Mesenchymal stem cell (in vitro differentiated cells and primary cell): Measurements from ENCODE around the gene GRK3.

ENCODE experiments used
- DNase-seq: peaks from one replicate; pipeline ENCODE4 v3.0.0-alpha.2; 2013
- H2AFZ ChIP-seq: one replicate; pipeline ENCODE4 v1.6.1; 2013; ENCODE audit warnings: low read depth, mild to moderate bottlenecking, control low read depth, inconsistent platforms, low read length, moderate library complexity
- H2AK5ac ChIP-seq: 2 replicates; pipeline ENCODE4 v1.6.1; 2013; ENCODE audit warnings: low read length, moderate library complexity, mild to moderate bottlenecking, inconsistent platforms; ENCODE audit not compliant: severe bottlenecking
- H2BK120ac ChIP-seq: one replicate; pipeline ENCODE4 v1.6.1; 2013; ENCODE audit warnings: low read depth, mild to moderate bottlenecking, inconsistent platforms, low read length, moderate library complexity
- H2BK12ac ChIP-seq, 2 experiments: one replicate each; pipeline ENCODE4 v1.6.1; 2013; ENCODE audit warnings: inconsistent platforms in 2 of 2, low read length in 2 of 2, mild to moderate bottlenecking in 2 of 2, moderate library complexity in 2 of 2, control low read depth in 1 of 2
- H2BK15ac ChIP-seq: one replicate; pipeline ENCODE4 v1.6.1; 2013; ENCODE audit warnings: mild to moderate bottlenecking, low read depth, inconsistent platforms; ENCODE audit not compliant: poor library complexity, severe bottlenecking
- H2BK5ac ChIP-seq: 2 replicates; pipeline ENCODE4 v1.6.1; 2013; ENCODE audit warnings: low read depth, mild to moderate bottlenecking, low read length, control low read depth, inconsistent platforms; ENCODE audit not compliant: poor library complexity, severe bottlenecking
- H3K14ac ChIP-seq, 2 experiments: one replicate each; pipeline ENCODE4 v1.6.1; 2013; ENCODE audit warnings: inconsistent platforms in 2 of 2, low read length in 2 of 2, control low read depth in 1 of 2, mild to moderate bottlenecking in 1 of 2, moderate library complexity in 1 of 2
- H3K18ac ChIP-seq, 2 experiments: one replicate each; pipeline ENCODE4 v1.6.1; 2013; ENCODE audit warnings: inconsistent platforms in 2 of 2, low read length in 2 of 2, control low read depth in 1 of 2, low read depth in 1 of 2, mild to moderate bottlenecking in 1 of 2
- H3K23ac ChIP-seq, 2 experiments: one replicate each; pipeline ENCODE4 v1.6.1; 2013; ENCODE audit warnings: inconsistent platforms in 2 of 2, low read length in 2 of 2, mild to moderate bottlenecking in 2 of 2, moderate library complexity in 2 of 2, control low read depth in 1 of 2
- H3K27ac ChIP-seq: 2 replicates; pipeline ENCODE4 v1.5.1; 2013; ENCODE audit warnings: mild to moderate bottlenecking, moderate library complexity, low read length, control low read depth, inconsistent platforms; ENCODE audit not compliant: poor library complexity, severe bottlenecking
- H3K27me3 ChIP-seq, 2 experiments: 2 replicates each; pipeline versions ENCODE4 v1.6.1 to v1.7.0; 2013; ENCODE audit warnings: low read length in 2 of 2, mild to moderate bottlenecking in 2 of 2, moderate library complexity in 2 of 2, control low read depth in 1 of 2, inconsistent platforms in 1 of 2; ENCODE audit not compliant: control insufficient read depth in 1 of 2, insufficient read depth in 1 of 2
- H3K36me3 ChIP-seq, 2 experiments: 2 replicates each; pipeline versions ENCODE4 v1.6.1 to v1.7.0; 2013; ENCODE audit warnings: low read length in 2 of 2, control low read depth in 1 of 2, inconsistent platforms in 1 of 2, low read depth in 1 of 2, mild to moderate bottlenecking in 1 of 2; ENCODE audit not compliant: insufficient read depth in 2 of 2, control insufficient read depth in 1 of 2
- H3K4ac ChIP-seq, 2 experiments: one replicate each; pipeline ENCODE4 v1.6.1; 2013; ENCODE audit warnings: inconsistent platforms in 2 of 2, low read length in 2 of 2, mild to moderate bottlenecking in 2 of 2, moderate library complexity in 2 of 2, control low read depth in 1 of 2, low read depth in 1 of 2
- H3K4me1 ChIP-seq: 2 replicates; pipeline ENCODE4 v1.6.1; 2013; ENCODE audit warnings: low read depth, low read length, control low read depth; ENCODE audit not compliant: control insufficient read depth, insufficient read depth
- H3K4me2 ChIP-seq: 2 replicates; pipeline ENCODE4 v1.6.1; 2013; ENCODE audit warnings: low read length, mild to moderate bottlenecking, inconsistent platforms; ENCODE audit not compliant: poor library complexity, severe bottlenecking
- H3K4me3 ChIP-seq, 2 experiments: 2 replicates each; pipeline versions ENCODE4 v1.5.1 to v1.7.0; 2013; ENCODE audit warnings: low read length in 2 of 2, mild to moderate bottlenecking in 2 of 2, control low read depth in 1 of 2, low read depth in 1 of 2; ENCODE audit not compliant: insufficient read depth in 1 of 2
- H3K79me1 ChIP-seq: replicated peaks from 2 replicates; pipeline ENCODE4 v1.6.1; 2013; ENCODE audit warnings: mild to moderate bottlenecking, control low read depth, low read length, inconsistent platforms; ENCODE audit not compliant: poor library complexity, severe bottlenecking
- H3K9ac ChIP-seq: 2 replicates; pipeline ENCODE4 v1.7.0; 2013; ENCODE audit warnings: mild to moderate bottlenecking, low read length, moderate library complexity
- H3K9me3 ChIP-seq: 2 replicates; pipeline ENCODE4 v1.7.0; 2013; ENCODE audit warnings: mild to moderate bottlenecking, low read length; ENCODE audit not compliant: control insufficient read depth
- H4K8ac ChIP-seq: one replicate; pipeline ENCODE4 v1.6.1; 2013; ENCODE audit warnings: inconsistent platforms, mild to moderate bottlenecking, low read length, moderate library complexity
- H4K91ac ChIP-seq: one replicate; pipeline ENCODE4 v1.6.1; 2013; ENCODE audit warnings: mild to moderate bottlenecking, low read length, inconsistent platforms
- WGBS: methylation state at CpG from one replicate; pipeline ENCODE4 v1.1.7; 2013; ENCODE audit warnings: mixed read lengths; 5-methylcytosine and 5-hydroxymethylcytosine counted together

GRK3 gene

GRCh38 chr22:25751174-25751581 is 186.7 kb downstream of the GRK3 start:
- Histone ChIP-seq H4K91ac (no peak overlapping the region), H3K27me3 (peaks cover 0 to 6% of the 10 kb centered on the region in 2 experiments), H3K9ac (no peak overlapping the region), H3K27ac (no peak overlapping the region), H3K14ac (peak overlapping the region in 1 of 2 experiments; percentile 23), H2BK12ac (no peak overlapping the region), H2AK5ac (no peak overlapping the region), H3K36me3 (no peaks in the 10 kb centered on the region), H3K4me3 (no peak overlapping the region), H2BK15ac (no peak overlapping the region), H3K4me2 (no peak overlapping the region), H2BK120ac (no peak overlapping the region), H3K79me1 (no peaks in the 10 kb centered on the region), H3K9me3 (no peaks in the 10 kb centered on the region), H3K4ac (peak overlapping the region in 1 of 2 experiments; percentile 35), H4K8ac (peak overlapping the region; percentile 67), H3K23ac (no peak overlapping the region), H3K4me1 (peaks cover 6% of the 10 kb centered on the region), H2AFZ (no peak overlapping the region), H2BK5ac (no peak overlapping the region), H3K18ac (no peak overlapping the region)
- 81% methylated on average over 4 of the region's 4 CpGs for WGBS
- DNase-seq, result no peak

- H4K91ac ChIP-seq, result peak overlapping the region; percentile 35
- H2AFZ ChIP-seq, result no peak overlapping the region
- H3K4me3 ChIP-seq, result no peak overlapping the region
- H3K4me2 ChIP-seq, result no peak overlapping the region
- H2BK5ac ChIP-seq, result no peak overlapping the region
- no peak overlapping the region for H2AK5ac ChIP-seq
- no peak for DNase-seq
- no peak overlapping the region for H3K23ac ChIP-seq
- no peaks in the 10 kb centered on the region for H3K9me3 ChIP-seq
- peaks cover 0 to 6% of the 10 kb centered on the region in 2 experiments for H3K27me3 ChIP-seq
- H3K27ac ChIP-seq, result no peak overlapping the region
- H2BK15ac ChIP-seq, result no peak overlapping the region
- H3K36me3 ChIP-seq, result no peaks in the 10 kb centered on the region
- no peak overlapping the region for H2BK12ac ChIP-seq
- H4K8ac ChIP-seq, result no peak overlapping the region
- no peak overlapping the region for H2BK120ac ChIP-seq
- H3K14ac ChIP-seq, result no peak overlapping the region
- no peak overlapping the region for H3K18ac ChIP-seq
- 94% methylated on average over 47 of the region's 48 CpGs for WGBS
- H3K4ac ChIP-seq, result no peak overlapping the region
- H3K79me1 ChIP-seq, result no peaks in the 10 kb centered on the region
- H3K9ac ChIP-seq, result no peak overlapping the region
- H3K4me1 ChIP-seq, result peaks cover 3% of the 10 kb centered on the region
Observed at GRCh38 chr22:25752615-25753214, 188.2 kb downstream of the GRK3 start.

GRCh38 chr22:25753252-25753651 is 188.8 kb downstream of the GRK3 start:
- Histone ChIP-seq H3K4me3 (no peak overlapping the region), H2BK120ac (no peak overlapping the region), H3K27ac (no peak overlapping the region), H3K27me3 (peaks cover 0 to 6% of the 10 kb centered on the region in 2 experiments), H3K9ac (no peak overlapping the region), H2AFZ (no peak overlapping the region), H3K14ac (no peak overlapping the region), H3K9me3 (no peaks in the 10 kb centered on the region), H2BK5ac (no peak overlapping the region), H3K79me1 (no peaks in the 10 kb centered on the region), H3K4me2 (no peak overlapping the region), H3K4ac (no peak overlapping the region), H4K8ac (no peak overlapping the region), H3K23ac (no peak overlapping the region), H3K36me3 (no peaks in the 10 kb centered on the region), H2BK15ac (no peak overlapping the region), H3K18ac (no peak overlapping the region), H4K91ac (no peak overlapping the region), H3K4me1 (peaks cover 3% of the 10 kb centered on the region), H2AK5ac (no peak overlapping the region), H2BK12ac (no peak overlapping the region)
- no peak for DNase-seq
- 93% methylated on average over 14 of the region's 14 CpGs for WGBS

DNA sequence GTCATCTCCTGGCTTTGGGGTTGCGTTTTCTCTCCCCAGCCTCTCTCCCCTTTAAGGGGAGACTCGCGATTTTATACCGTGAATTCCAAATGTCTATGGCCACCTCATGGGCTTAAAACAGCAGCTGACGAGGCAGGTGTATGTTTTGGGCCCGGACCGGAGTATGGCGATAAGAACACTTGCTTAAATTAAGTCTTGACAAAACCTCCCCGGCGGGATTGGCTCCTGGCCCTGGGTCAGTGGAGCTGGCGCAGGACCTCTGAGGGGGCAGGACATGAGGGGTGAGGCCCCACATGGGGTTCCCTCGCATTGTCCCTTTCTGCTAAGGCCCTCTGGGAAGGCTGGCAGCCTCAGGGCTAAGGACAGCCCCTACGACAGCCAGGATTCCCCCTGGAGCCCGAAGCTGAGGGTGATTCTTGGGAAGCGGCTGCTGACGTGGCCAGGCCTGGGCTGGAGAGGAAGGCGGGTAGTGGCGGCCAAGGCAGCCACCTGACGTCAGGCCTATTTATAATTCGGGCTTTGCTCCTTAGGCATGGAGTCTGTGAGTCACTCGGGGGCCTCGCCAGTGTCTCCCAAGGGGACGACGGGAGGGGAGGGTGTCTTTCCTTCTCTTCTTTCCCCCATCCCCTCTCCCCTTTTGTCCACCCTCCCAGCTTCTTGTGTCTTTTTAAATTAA is 190.2 kb downstream of the GRK3 start:
- Histone ChIP-seq H2AFZ (no peak overlapping the region), H4K91ac (no peak overlapping the region), H4K8ac (peak overlapping the region; percentile 52), H3K4me1 (peaks cover 3% of the 10 kb centered on the region), H3K79me1 (no peaks in the 10 kb centered on the region), H3K14ac (no peak overlapping the region), H3K27ac (no peak overlapping the region), H3K9me3 (no peaks in the 10 kb centered on the region), H3K4ac (peak overlapping the region in 1 of 2 experiments; percentile 8), H2AK5ac (no peak overlapping the region), H3K18ac (peak overlapping the region in 1 of 2 experiments; percentile 32), H2BK120ac (no peak overlapping the region), H3K23ac (no peak overlapping the region), H3K27me3 (no peaks in the 10 kb centered on the region), H3K4me2 (no peak overlapping the region), H2BK15ac (no peak overlapping the region), H3K36me3 (no peaks in the 10 kb centered on the region), H3K9ac (peak overlapping the region; percentile 88), H2BK5ac (no peak overlapping the region), H2BK12ac (no peak overlapping the region), H3K4me3 (no peak overlapping the region)
- WGBS, result 76% methylated on average over 22 of the region's 24 CpGs
- DNase-seq, result peak; percentile 87
